HG03354 (cell line): ENCODE results near the gene SUPT3H.
"Not testable (repeated sequence)": the region's sequence is repeated elsewhere in the genome, so short reads cannot be mapped to it uniquely, and the experiment has no call there.

Experiments
- ATAC-seq: cut with Tn5 transposase; IDR thresholded peaks from one replicate; pipeline ENCODE4 v1.9.1; 2021; ENCODE audit warnings: mild to moderate bottlenecking; ENCODE audit not compliant: unreplicated experiment, poor library complexity, severe bottlenecking

Gene SUPT3H

GRCh38 chr6:45344900-45345299 is 32.8 kb downstream of the SUPT3H start:
- ATAC-seq, result no peak

DNA sequence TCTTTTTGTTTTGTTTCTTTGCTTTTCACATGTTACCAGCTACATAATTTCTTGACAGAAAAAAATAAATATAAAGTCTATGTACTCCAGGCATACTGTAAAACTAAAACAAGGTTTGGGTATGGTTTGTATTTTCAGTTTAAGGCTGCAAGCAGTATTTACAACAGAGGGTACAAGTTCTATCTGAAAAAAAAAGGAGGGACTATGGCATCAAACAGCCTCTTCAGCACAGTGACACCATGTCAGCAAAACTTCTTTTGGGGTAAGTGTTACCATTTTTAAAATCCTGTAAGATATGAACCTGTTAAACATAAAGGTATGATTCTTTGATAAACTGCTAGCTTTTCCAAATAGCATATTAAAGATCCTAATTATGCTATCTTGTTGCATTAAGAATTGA is 49.2 kb downstream of the SUPT3H start:
- ATAC-seq, result no peak

- ATAC-seq, result no peak
Observed at GRCh38 chr6:45327956-45328522, 49.7 kb downstream of the SUPT3H start, which contains the start of gene RUNX2. RUNX2 (plus strand) TSS chr6:45328330; CDS start chr6:45328727, 397 bp downstream.

DNA sequence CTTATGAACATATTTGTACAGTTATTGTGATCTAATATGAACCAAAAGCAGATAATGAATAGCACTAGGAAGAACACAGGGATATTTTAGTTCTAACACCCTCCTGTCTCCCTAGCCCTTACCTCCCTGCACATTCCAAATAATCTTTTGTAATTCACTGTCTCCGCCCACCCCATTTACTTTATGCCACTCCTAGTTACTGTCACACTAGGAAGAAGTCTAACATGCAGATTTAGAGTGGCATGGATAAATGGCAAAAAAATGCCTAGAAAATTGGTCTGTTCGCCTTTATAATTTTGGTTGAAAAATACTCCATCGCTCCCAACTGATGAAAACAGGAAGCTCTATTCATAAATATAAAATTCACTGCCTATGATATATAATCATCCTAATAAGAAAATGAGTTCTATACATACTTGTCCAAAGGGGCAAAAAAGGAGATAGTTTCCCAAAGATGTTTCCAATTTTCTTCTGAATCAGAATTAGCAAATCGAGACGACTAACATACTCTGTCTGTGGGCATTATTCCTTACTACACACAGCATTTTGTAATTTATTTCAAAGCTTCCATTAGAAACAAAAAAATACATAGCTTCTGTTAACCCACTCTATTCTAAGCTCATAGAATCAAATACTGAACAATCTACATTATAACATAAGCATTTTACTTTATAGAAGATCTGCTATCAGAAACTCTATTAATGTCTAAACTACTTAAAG is 50.9 kb downstream of the SUPT3H start:
- ATAC-seq, result no peak

GRCh38 chr6:45323656-45324224 is 54.0 kb downstream of the SUPT3H start:
- no peak for ATAC-seq

DNA sequence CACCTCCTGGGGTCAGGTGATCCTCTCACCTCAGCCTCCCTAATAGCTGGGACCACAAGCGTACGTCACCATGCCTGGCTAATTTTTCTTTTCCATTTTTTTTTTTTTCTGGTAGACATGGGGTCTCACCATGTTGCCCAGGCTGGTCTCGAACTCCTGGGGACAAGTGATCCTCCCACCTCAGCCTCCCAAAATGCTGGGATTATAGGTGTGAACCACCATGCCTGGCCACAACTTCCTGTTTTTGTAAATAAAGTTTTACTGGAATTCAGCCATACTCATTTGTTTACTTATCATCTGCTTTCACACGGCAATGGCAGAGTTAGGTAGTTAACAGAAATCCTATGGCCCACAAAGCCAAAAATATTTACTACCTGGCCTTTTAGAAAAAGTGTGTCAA is 57.4 kb downstream of the SUPT3H start:
- no peak for ATAC-seq

GRCh38 chr6:45314146-45314545 is 63.6 kb downstream of the SUPT3H start:
- no peak for ATAC-seq

- ATAC-seq, result no peak
Observed at GRCh38 chr6:45310118-45310788, 67.5 kb downstream of the SUPT3H start.

GRCh38 chr6:45305546-45305945 is 72.2 kb downstream of the SUPT3H start:
- ATAC-seq, result no peak

DNA sequence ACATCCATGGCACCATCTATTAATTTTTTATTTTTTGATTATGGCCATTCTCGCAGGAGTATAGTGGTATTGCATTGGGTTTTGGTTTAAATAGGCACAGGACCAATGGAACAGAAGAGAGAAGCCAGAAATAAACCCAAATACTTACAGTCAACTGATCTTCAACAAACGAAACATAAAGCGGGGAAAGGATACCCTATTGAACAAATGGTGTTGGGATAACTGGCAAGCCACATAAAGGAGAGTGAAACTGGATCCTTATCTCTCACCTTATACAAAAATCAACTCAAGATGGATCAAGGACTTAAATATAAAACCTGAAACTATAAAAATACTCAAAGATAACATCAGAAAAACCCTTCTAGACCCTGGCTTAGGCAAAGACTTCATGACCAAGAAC is 74.9 kb downstream of the SUPT3H start:
- no peak for ATAC-seq

DNA sequence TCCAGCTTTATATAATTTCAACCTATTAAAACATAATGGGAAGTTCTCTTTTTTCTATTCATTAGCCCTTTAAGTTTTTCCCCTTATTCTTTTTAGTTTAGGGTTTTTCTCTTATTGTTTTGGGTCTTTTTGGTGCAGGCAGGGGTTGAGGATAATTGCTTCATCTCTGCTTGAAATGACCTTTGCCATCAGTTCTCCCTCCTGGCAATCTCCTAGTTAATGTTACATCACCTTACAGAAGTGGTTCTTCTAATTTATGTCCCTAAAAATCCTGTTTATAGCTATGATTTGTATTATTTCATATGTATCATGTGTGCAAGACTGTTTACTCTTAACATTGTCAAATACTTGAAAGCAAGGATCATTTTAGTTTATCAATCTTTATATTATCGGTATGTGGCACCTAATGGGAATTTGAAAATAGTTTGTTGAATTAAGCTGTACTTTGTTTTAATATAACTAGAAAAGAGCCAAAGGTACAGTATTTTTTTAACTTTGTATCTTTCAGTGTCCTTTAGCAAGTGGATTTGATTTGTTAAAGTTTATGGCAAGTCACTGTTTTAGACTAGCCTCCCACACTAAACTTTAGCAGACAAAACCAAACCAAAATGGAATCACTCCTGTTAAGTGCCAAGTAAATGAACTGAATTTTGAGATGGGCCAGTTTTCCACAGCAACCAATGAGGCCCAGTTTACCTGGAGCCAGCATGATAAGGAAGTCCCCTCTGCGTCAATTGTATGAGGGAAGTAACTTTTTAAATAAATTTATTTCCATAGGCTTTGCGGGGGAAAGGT is 76.2 kb downstream of the SUPT3H start:
- no peak for ATAC-seq

DNA sequence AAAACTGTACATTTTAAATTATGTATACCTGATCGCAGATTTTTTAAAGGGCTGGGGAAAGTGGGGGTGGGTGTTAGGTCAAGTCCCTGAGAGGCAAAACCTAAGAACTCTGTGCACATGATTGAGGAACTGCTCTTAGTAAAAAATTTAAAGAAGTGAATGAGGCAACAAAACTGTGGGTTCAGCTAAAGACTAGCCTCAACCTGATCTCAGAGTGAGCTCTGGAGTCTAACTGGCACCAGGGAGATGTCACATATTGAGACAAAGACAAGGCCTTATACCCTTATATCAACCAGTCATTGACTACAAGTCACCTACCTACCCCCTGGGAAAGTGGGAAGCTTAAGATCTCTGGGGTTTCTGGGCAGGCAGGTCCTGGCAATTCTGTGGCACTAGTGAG is 77.0 kb downstream of the SUPT3H start:
- no peak for ATAC-seq

- no peak for ATAC-seq
Observed at GRCh38 chr6:45299096-45299581, 78.6 kb downstream of the SUPT3H start.

DNA sequence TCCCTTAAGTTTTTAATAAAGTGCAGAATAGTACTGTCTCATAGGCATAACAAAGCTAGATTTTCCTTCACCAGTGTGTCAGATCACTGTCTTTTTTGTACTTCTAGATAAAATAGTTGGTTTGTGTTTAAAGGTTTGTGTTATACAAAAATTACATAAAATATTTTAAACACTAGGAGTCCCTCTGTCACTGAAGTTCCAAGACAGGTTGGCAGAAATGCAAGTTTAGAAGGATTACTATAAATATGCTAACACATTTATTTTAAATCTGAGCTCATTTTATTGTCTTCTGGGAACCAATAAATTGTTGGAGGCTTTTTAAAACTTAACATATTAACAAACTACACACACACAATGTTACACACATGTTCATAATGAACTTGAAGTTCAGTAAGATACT is 80.4 kb downstream of the SUPT3H start:
- ATAC-seq, result no peak

DNA sequence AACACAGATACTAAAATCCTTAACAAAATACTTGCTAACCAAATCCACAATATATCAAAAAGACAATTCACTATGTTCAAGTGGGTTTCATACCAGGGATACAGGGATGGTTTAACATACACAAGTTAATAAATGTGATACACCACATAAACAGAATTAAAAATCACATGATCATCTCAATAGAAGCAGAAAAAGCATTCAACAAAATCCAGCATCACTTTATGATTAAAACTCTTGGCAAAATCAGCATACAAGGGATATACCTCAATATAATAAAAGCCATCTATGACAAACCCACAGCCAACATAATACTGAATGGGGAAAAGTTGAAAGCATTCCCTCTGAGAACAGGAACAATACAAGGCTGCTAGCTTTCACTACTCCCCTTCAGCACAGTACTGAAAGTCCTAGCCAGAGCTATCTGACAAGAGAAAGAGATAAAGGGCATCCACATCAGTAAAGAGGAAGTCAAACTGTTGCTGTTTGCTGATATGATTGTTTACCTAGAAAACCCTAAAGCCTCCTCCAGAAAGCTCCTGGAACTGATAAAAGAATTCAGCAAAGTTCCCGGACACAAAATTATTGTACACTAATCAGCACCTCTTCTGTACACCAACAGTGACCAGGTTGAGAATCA is 83.6 kb downstream of the SUPT3H start:
- ATAC-seq, result not testable (repeated sequence)

DNA sequence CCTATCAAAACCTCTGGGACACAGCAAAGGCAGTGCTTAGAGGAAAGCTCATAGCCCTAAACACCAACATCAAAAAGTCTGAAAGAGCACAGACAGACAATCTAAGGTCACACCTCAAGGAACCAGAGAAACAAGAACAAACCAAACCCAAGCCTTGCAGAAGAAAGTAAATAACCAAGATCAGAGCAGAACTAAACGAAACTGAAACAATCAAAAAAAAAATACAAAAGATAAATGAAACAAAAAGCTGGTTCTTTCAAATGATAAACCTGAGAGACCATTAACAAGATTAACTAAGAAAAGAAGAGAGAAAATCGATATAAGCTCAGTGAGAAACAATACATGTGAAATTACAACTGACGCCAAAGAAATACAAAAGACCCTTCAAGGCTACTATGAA is 84.4 kb downstream of the SUPT3H start:
- ATAC-seq, result no peak

DNA sequence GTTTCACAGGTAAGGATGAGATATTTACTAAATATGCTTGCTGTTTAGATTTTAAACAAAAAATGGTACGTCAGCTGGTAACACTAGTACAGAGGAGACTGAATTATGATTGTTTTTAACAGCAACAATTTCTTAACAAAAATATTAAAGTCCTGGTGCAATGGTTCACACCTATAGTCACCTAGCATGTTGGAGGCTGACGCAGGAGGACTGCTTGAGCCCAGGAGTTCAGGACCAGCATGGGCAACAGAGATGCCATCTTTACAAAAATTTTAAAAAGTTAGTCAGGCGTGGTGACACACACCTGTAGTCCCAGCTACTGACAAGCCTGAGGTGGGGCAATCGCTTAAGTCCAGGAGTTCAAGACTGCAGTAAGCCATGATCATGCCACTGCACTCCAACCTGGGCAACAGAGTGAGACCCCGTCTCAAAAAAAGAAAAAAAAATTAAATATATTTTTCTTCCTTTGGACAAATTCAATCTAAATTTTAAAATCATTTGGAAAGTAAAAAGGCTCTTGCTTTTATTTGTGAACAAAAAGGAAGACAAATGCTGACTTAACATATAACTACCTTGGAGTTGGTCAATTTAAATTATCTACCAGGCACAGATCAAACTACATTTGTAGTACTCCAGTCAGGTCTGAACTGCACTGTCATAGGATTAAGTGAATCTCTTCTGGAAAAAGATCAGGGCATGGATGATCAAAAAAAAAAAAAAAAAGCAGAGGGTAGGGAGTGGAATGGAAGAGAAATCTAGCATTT is 87.8 kb downstream of the SUPT3H start:
- no peak for ATAC-seq

- not testable (repeated sequence) for ATAC-seq
Observed at GRCh38 chr6:45286707-45287106, 91.0 kb downstream of the SUPT3H start.

DNA sequence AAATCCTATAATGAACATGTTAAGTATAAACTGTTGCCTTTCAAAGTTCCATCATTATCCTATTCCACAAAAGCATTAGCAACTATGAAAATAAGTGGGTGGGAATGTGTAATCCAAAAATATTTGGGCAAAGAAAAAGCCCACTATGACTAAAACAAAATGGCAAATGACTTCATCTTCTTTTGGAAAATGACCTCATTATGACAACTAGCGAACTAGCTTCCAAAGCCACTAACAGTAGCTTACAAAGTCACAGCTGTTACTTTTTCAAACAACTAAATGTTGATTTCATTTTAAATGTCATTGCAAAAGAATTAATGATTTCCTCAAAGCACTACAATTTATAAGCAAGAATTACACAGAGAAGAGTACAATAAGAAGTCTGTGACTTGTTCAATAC is 99.4 kb downstream of the SUPT3H start:
- ATAC-seq, result no peak
